HFFc6 (cell line): ENCODE results near the gene HTR1E. TPM values are rescaled to one million over a fixed set of nuclear protein-coding genes. Genes with fewer than 3 reads are reported as not detected.
A peak's percentile ranks its signal among the peaks of the same experiment; 100 is the strongest.

ENCODE experiments used
- DNase-seq: peaks from one replicate; pipeline ENCODE4 v3.0.0-alpha.2; 2018
- H3K27ac Mint-ChIP-seq: 2 replicates; pipeline ENCODE4 v1.8.0; 2020; ENCODE audit warnings: mild to moderate bottlenecking, mixed read lengths
- H3K27me3 Mint-ChIP-seq: 2 replicates; pipeline ENCODE4 v1.8.0; 2021; ENCODE audit warnings: mild to moderate bottlenecking, moderate library complexity, mixed read lengths; ENCODE audit not compliant: insufficient read depth
- H3K36me3 Mint-ChIP-seq: 2 replicates; pipeline ENCODE4 v1.8.0; 2021; ENCODE audit warnings: low read depth, mixed read lengths
- H3K4me1 Mint-ChIP-seq: 2 replicates; pipeline ENCODE4 v1.8.0; 2020; ENCODE audit warnings: low read depth, mixed read lengths
- H3K4me3 Mint-ChIP-seq: 2 replicates; pipeline ENCODE4 v1.8.0; 2020; ENCODE audit warnings: mild to moderate bottlenecking, moderate library complexity, mixed read lengths
- H3K9me3 Mint-ChIP-seq: 2 replicates; pipeline ENCODE4 v1.8.0; 2020; ENCODE audit warnings: mild to moderate bottlenecking, mixed read lengths
- total RNA-seq, 6 experiments: library from RNA; stranded (reverse); fragmentation: NEBNext Ultra II Directional; extraction: Animal tissue kit (Norgen Biotek cat#: 25700); gene quantifications; 2 replicates in 1 of 6; 3 replicates in 5 of 6; pipeline ENCODE4 v1.2.3, GENCODE V29; 2021
- TF ChIP-seq, protein P1 (sequence below): fragments of 200-600 bp; sonication (generic); IDR thresholded peaks from 2 replicates; pipeline ENCODE4 v1.5.0; 2021; ENCODE audit warnings: antibody characterized with exemption, mild to moderate bottlenecking

HTR1E gene
- total RNA-seq, 6 experiments from 2014 or later: not detected

DNA sequence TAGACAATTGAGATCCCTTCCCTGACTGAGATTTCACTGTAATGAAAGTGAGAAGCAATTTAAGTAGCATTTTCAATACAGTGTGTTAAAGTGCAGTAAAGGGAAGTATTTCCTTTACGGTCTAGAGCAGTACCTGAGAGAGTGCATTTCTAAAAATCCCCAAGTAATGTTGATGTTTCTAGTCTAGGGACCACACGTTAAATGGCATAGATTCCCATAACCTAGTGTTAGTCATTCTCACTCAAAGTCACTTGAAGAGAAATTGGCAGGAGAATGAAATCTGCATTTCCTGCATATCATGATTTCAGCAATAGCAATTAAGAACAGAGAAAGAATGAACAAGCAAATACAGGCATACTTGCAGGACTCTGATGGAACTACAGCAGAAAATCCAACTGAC, 89.7 kb downstream of the HTR1E start:
- H3K9me3 Mint-ChIP-seq: no peaks in the 10 kb centered on the region
- no peaks in the 10 kb centered on the region for H3K36me3 Mint-ChIP-seq
- H3K27me3 Mint-ChIP-seq: peaks cover 7% of the 10 kb centered on the region
- H3K4me1 Mint-ChIP-seq: no peaks in the 10 kb centered on the region
- H3K27ac Mint-ChIP-seq: no peak overlapping the region
- no peak for DNase-seq
- TF ChIP-seq, protein P1, sequence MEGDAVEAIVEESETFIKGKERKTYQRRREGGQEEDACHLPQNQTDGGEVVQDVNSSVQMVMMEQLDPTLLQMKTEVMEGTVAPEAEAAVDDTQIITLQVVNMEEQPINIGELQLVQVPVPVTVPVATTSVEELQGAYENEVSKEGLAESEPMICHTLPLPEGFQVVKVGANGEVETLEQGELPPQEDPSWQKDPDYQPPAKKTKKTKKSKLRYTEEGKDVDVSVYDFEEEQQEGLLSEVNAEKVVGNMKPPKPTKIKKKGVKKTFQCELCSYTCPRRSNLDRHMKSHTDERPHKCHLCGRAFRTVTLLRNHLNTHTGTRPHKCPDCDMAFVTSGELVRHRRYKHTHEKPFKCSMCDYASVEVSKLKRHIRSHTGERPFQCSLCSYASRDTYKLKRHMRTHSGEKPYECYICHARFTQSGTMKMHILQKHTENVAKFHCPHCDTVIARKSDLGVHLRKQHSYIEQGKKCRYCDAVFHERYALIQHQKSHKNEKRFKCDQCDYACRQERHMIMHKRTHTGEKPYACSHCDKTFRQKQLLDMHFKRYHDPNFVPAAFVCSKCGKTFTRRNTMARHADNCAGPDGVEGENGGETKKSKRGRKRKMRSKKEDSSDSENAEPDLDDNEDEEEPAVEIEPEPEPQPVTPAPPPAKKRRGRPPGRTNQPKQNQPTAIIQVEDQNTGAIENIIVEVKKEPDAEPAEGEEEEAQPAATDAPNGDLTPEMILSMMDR: no peak
- no peak overlapping the region for H3K4me3 Mint-ChIP-seq

DNA sequence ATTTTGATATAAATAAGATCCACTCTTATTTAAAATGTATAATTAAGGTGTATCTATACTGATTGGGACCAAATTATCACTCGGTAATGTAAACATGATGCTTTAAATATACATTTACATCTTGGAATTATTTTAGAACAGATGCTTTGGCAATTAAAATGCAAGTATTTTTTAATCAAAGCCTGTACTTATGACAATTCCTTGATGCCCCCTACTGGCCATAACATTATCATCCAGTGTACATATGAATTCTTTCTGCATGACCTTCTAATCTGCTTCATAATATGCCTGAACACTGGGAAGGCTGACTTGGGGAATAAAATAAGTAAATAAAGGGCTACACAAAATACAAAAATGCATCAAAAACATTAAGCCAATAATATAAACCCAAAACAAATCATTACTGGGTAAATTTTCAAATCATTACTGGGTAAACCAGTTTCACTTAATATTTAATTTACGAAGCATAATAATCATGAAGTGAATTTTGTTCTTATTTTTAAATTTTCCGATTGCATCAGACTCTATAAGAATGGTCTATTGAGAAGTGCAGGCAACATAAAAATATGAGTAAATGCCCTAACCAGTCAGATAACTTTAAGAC, 92.5 kb downstream of the HTR1E start:
- TF ChIP-seq, protein P1: peak; percentile 89
- Mint-ChIP-seq H3K4me1 (no peaks in the 10 kb centered on the region), H3K9me3 (no peaks in the 10 kb centered on the region), H3K36me3 (no peaks in the 10 kb centered on the region), H3K27me3 (peaks cover 10% of the 10 kb centered on the region; the same call in 1 of the 2 replicates), H3K4me3 (no peak overlapping the region), H3K27ac (no peak overlapping the region)
- DNase-seq: peak; percentile 55

DNA sequence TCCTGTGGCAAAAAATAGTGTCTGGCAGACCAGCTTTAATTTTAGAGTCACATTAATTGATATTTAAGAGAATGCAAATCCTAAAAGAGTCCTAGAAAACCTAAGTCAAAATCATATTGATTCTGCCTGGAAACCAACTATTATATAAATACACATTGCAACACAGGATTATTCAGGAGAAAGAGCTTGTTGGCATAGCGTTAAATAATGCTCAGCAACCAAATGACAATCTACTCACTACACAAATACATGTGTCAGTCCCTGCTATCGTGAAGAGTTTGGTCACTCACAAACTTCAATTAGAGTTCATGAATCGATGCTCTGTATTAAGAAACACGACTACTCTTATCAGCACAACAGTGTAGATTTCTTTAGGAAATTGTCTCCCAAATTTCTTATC, 103.4 kb downstream of the HTR1E start:
- Mint-ChIP-seq H3K36me3 (no peaks in the 10 kb centered on the region), H3K4me3 (no peak overlapping the region), H3K9me3 (no peaks in the 10 kb centered on the region), H3K27ac (no peak overlapping the region), H3K27me3 (peaks cover 14% of the 10 kb centered on the region), H3K4me1 (no peaks in the 10 kb centered on the region)
- DNase-seq: no peak
- TF ChIP-seq, protein P1: no peak

DNA sequence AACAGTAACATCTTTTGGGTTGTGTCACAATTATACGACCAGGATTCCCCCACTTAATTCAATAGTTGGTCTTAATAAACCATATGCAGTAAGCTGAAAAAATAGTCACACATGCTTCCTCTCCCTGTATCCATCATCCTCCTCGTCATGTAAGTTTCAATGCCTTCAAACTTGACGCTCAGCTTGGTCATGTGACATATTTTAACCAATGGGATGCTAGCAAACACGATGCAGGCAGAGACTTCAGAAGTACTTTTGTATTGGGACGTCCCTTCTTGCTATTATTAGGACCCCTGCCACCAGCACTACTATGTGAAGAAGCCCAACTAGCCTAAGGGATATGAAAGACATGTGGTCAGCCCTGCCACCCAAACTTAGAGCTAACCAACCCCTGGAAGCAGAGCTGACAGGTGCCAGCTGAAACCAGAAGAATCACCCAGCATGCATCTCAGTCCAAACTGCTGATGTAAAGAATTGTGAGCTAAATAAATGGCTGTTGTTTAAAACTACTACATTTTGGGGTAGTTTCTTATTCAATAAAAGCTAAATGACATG, 108.3 kb downstream of the HTR1E start:
- Mint-ChIP-seq H3K27ac (no peak overlapping the region), H3K4me1 (no peaks in the 10 kb centered on the region), H3K36me3 (no peaks in the 10 kb centered on the region), H3K9me3 (no peaks in the 10 kb centered on the region), H3K4me3 (no peak overlapping the region), H3K27me3 (peaks cover 8% of the 10 kb centered on the region)
- DNase-seq: no peak
- TF ChIP-seq, protein P1: no peak

DNA sequence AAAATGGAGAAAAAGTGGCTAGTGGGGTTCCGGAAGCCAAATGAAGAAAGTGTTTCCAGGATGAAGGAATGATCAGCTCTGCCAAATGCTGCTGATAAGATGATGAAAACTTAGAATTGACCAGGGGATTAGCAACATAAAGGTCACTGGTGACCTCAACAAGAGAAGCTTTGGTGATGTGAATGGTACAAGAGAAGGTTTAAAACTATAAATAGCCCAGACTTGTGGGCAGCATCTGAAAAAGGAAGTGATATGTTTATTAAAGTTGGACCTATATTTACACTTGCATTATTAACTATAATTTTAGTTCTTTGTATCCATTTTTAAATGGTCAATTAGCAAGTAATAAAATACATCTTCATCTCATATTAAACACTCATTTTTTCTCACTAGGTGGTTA, 112.5 kb downstream of the HTR1E start:
- H3K27me3 Mint-ChIP-seq: peaks cover 4% of the 10 kb centered on the region
- no peaks in the 10 kb centered on the region for H3K9me3 Mint-ChIP-seq
- DNase-seq: no peak
- H3K4me1 Mint-ChIP-seq: no peaks in the 10 kb centered on the region
- H3K4me3 Mint-ChIP-seq: no peak overlapping the region
- TF ChIP-seq, protein P1: no peak
- no peak overlapping the region for H3K27ac Mint-ChIP-seq
- no peaks in the 10 kb centered on the region for H3K36me3 Mint-ChIP-seq
